Hematopoietic multipotent progenitor cell treated with erythropoietin and hydrocortisone succinate and interleukin-3 and kit ligand, for 6 days (in vitro differentiated cells): ENCODE results near the gene AAMP.
A peak's percentile ranks its signal among the peaks of the same experiment; 100 is the strongest.

Experiments used
- DNase-seq: peaks from one replicate; pipeline ENCODE4 v3.0.0-alpha.2; 2015

Gene AAMP

GRCh38 chr2:218293715-218294429, 23.9 kb upstream of the AAMP start:
- no peak for DNase-seq

- DNase-seq, result peak; percentile 91
These were observed 22.4 kb upstream of the AAMP start, which contains the start of gene TMBIM1 for GRCh38 chr2:218292048-218293014. TSS of gene TMBIM1 (minus strand) at chr2:218292503. CDS start at chr2:218282141, 10,362 bp downstream.

- DNase-seq, result peak; percentile 54
These were observed 21.5 kb upstream of the AAMP start for GRCh38 chr2:218291318-218292047.

- peak; percentile 63 for DNase-seq
These were observed 20.7 kb upstream of the AAMP start for GRCh38 chr2:218290316-218291261.

- DNase-seq, result peak; percentile 72
These were observed 19.8 kb upstream of the AAMP start for GRCh38 chr2:218289639-218290315.

- peak; percentile 98 for DNase-seq
These were observed 16.9 kb upstream of the AAMP start for GRCh38 chr2:218286570-218287459.

GRCh38 chr2:218285604-218286003, 15.7 kb upstream of the AAMP start:
- DNase-seq, result no peak

GRCh38 chr2:218284106-218284811, 14.3 kb upstream of the AAMP start:
- DNase-seq, result peak; percentile 76

GRCh38 chr2:218282173-218282991, 12.4 kb upstream of the AAMP start:
- no peak for DNase-seq

GRCh38 chr2:218281449-218281848, 11.5 kb upstream of the AAMP start:
- no peak for DNase-seq

GRCh38 chr2:218280260-218280870, 10.4 kb upstream of the AAMP start:
- no peak for DNase-seq

GRCh38 chr2:218278531-218279360, 8.8 kb upstream of the AAMP start:
- DNase-seq, result no peak

- DNase-seq, result no peak
These were observed 8.0 kb upstream of the AAMP start for GRCh38 chr2:218277921-218278320.

GRCh38 chr2:218276986-218277755, 7.2 kb upstream of the AAMP start:
- DNase-seq, result no peak

- DNase-seq, result no peak
These were observed 5.6 kb upstream of the AAMP start for GRCh38 chr2:218275371-218276072.

GRCh38 chr2:218274586-218274985, 4.6 kb upstream of the AAMP start:
- no peak for DNase-seq
